ENCODE data around the gene PES1. TPM values are rescaled to one million over a fixed set of nuclear protein-coding genes. Genes with fewer than 3 reads are reported as not detected.

PES1 gene
- total and polyA plus RNA-seq, 2 of the 13 experiments (the other 11 are each of a cell fraction or from before 2014, with no cell fraction given): 65.1 to 94.7 TPM

DNA sequence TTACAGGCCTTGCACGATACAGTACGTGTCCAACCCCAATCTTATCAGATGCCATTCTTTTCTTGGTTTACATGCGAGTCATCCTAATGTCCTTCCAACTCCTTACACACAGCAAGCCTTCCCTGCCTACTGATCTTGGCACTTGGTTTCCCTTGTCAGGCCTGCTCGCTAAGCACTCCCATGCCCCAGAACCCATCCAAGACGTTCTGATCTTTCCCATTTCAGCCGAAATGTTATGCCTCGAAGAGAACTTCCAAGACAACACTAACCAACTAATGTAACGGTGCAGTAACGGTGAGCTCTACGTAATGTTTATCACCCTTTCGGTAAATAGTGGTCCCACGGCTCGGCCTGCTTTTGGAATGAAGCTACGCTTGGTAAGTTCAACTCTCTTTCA, 521 bp downstream of the PES1 start:
- FAIRE-seq (no peak), ATAC-seq (no peak), DNase-seq (ENCODE audit: low spot score) (no peak)
- Histone ChIP-seq H3K4me1 (ENCODE audit: insufficient read depth, low read length) (peaks cover 25% of the 10 kb centered on the region), H3K27me3 (ENCODE audit: control insufficient read depth in 1 of 2, insufficient read depth in 2 of 2, low read length in 2 of 2) (peaks cover 1 to 6% of the 10 kb centered on the region in 2 experiments; a peak in 2 of 5 replicates), H3K79me2 (ENCODE audit: insufficient read depth, low read length) (peaks cover 27% of the 10 kb centered on the region), H3K9ac (ENCODE audit: insufficient read depth, low read depth, low read length) (peak overlapping the region; percentile 94), H4K20me1 (ENCODE audit: insufficient read depth, low read length) (no peaks in the 10 kb centered on the region; the same call in 1 of the 2 replicates), H3K36me3 (replicated peaks in 1 of 2; ENCODE audit: control insufficient read depth in 1 of 2, insufficient read depth in 2 of 2, low read length in 2 of 2) (peaks cover 27 to 33% of the 10 kb centered on the region in 2 experiments), H3K4me2 (ENCODE audit: low read depth, low read length) (peak overlapping the region; percentile 85), H3K27ac (ENCODE audit: extremely low read length, insufficient read depth, low read length) (peak overlapping the region; percentile 86), H3K4me3 (replicated peaks in 1 of 3; ENCODE audit: insufficient read depth in 1 of 3, low read depth in 2 of 3, low read length in 3 of 3) (peak overlapping the region; percentile 72 to 85 (median 84)), H2AFZ (ENCODE audit: low read length) (no peak overlapping the region), H3K9me3 (ENCODE audit: low read length) (no peaks in the 10 kb centered on the region)
- ChIA-PET POLR2A (interaction anchor here (1.2 to 1.7 kb wide), 6 partner anchors 15 to 378 kb away, joined by 4 to 10 read pairs (median 5); partner anchors contain the start of genes GAL3ST1, MORC2, TCN2 and TUG1), CTCF (ENCODE audit: low intra/inter-chr PET ratio, low total read pairs) (no interaction called here)
- 0% methylated on average over 14 of the region's 14 CpGs for whole genome bisulfite sequencing (ENCODE audit: low lambda C conversion rate)
- TSS peak; percentile 66 for BruUV-seq (replicated peaks)
- in situ Hi-C loops (cut with HindIII; ENCODE audit: extremely low pct_ligation_motif_present, low pct_unique_long_range_greater_than_20kb): no loop called here
- intact Hi-C loops (cut with micrococcal nuclease; ENCODE audit: unreplicated experiment): loop anchor here (2.0 kb wide), 1 partner anchor 16 kb away; the partner anchor contains the start of gene GAL3ST1
- TF ChIP-seq TSC22D2 (CRISPR knock-in tag; IDR thresholded peaks at IDR 0.05; ENCODE audit: borderline replicate concordance): no peak
- no peak for TF ChIP-seq USF2 (IDR thresholded peaks at IDR 0.05; ENCODE audit: low read depth, low read length)
- no peak for TF ChIP-seq USF2 (CRISPR knock-in tag; IDR thresholded peaks at IDR 0.05; ENCODE audit: borderline replicate concordance)
- TF ChIP-seq KDM5B (CRISPR knock-in tag; IDR thresholded peaks at IDR 0.05; ENCODE audit: borderline replicate concordance): no peak
- TF ChIP-seq, protein P1, sequence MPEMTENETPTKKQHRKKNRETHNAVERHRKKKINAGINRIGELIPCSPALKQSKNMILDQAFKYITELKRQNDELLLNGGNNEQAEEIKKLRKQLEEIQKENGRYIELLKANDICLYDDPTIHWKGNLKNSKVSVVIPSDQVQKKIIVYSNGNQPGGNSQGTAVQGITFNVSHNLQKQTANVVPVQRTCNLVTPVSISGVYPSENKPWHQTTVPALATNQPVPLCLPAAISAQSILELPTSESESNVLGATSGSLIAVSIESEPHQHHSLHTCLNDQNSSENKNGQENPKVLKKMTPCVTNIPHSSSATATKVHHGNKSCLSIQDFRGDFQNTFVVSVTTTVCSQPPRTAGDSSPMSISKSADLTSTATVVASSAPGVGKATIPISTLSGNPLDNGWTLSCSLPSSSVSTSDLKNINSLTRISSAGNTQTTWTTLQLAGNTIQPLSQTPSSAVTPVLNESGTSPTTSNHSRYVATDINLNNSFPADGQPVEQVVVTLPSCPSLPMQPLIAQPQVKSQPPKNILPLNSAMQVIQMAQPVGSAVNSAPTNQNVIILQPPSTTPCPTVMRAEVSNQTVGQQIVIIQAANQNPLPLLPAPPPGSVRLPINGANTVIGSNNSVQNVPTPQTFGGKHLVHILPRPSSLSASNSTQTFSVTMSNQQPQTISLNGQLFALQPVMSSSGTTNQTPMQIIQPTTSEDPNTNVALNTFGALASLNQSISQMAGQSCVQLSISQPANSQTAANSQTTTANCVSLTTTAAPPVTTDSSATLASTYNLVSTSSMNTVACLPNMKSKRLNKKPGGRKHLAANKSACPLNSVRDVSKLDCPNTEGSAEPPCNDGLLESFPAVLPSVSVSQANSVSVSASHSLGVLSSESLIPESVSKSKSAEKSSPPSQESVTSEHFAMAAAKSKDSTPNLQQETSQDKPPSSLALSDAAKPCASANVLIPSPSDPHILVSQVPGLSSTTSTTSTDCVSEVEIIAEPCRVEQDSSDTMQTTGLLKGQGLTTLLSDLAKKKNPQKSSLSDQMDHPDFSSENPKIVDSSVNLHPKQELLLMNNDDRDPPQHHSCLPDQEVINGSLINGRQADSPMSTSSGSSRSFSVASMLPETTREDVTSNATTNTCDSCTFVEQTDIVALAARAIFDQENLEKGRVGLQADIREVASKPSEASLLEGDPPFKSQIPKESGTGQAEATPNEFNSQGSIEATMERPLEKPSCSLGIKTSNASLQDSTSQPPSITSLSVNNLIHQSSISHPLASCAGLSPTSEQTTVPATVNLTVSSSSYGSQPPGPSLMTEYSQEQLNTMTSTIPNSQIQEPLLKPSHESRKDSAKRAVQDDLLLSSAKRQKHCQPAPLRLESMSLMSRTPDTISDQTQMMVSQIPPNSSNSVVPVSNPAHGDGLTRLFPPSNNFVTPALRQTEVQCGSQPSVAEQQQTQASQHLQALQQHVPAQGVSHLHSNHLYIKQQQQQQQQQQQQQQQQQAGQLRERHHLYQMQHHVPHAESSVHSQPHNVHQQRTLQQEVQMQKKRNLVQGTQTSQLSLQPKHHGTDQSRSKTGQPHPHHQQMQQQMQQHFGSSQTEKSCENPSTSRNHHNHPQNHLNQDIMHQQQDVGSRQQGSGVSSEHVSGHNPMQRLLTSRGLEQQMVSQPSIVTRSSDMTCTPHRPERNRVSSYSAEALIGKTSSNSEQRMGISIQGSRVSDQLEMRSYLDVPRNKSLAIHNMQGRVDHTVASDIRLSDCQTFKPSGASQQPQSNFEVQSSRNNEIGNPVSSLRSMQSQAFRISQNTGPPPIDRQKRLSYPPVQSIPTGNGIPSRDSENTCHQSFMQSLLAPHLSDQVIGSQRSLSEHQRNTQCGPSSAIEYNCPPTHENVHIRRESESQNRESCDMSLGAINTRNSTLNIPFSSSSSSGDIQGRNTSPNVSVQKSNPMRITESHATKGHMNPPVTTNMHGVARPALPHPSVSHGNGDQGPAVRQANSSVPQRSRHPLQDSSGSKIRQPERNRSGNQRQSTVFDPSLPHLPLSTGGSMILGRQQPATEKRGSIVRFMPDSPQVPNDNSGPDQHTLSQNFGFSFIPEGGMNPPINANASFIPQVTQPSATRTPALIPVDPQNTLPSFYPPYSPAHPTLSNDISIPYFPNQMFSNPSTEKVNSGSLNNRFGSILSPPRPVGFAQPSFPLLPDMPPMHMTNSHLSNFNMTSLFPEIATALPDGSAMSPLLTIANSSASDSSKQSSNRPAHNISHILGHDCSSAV (CRISPR knock-in tag; IDR thresholded peaks at IDR 0.05; ENCODE audit: borderline replicate concordance): no peak
- no peak for TF ChIP-seq ZNF12 (CRISPR knock-in tag; IDR thresholded peaks at IDR 0.05)
- TF ChIP-seq SATB2 (CRISPR knock-in tag; IDR thresholded peaks at IDR 0.05): no peak
- TF ChIP-seq ZNF205 (CRISPR knock-in tag; IDR thresholded peaks at IDR 0.05): no peak
- TF ChIP-seq ZNF343 (CRISPR knock-in tag; IDR thresholded peaks at IDR 0.05): no peak
- TF ChIP-seq TAF15 (IDR thresholded peaks at IDR 0.05; ENCODE audit: low read depth, low read length, poor library complexity, severe bottlenecking): no peak
- TF ChIP-seq BRCA1 (CRISPR knock-in tag; IDR thresholded peaks at IDR 0.05): 0 out of 2 replicates have a peak, but pooled peaks have one; percentile 3
- TF ChIP-seq, protein P2, sequence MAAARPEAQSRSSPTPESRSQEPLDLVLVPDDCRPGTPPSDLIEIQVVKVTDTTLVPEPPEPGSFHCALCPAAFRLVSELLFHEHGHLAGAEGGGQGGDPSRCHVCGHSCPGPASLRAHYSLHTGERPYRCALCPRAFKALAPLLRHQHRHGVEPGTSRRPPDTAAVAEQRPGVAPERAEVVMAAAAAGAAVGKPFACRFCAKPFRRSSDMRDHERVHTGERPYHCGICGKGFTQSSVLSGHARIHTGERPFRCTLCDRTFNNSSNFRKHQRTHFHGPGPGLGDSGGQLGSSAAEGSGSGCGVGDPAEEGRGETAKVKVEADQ (CRISPR knock-in tag; IDR thresholded peaks at IDR 0.05; ENCODE audit: borderline replicate concordance): no peak
- no peak for TF ChIP-seq FOXA1 (IDR thresholded peaks at IDR 0.05)
- TF ChIP-seq FOXA1 (CRISPR knock-in tag; IDR thresholded peaks at IDR 0.05): no peak

Measured in HepG2 (cell line).